MG63 (cell line): ENCODE measurements around the gene ZCCHC18. TPM values are rescaled to one million over a fixed set of nuclear protein-coding genes. Genes with fewer than 3 reads are reported as not detected.
"Not testable (repeated sequence)": the region's sequence is repeated elsewhere in the genome, so short reads cannot be mapped to it uniquely, and the experiment has no call there.

ENCODE experiments used
- DNase-seq: peaks from one replicate; pipeline ENCODE4 v3.0.0-alpha.2; 2020
- H3K27me3 ChIP-seq: fragments of 250-450 bp; sonication (Bioruptor Pico); 2 replicates; pipeline ENCODE4 v1.5.1; 2020; ENCODE audit warnings: mild to moderate bottlenecking, moderate library complexity
- H3K36me3 ChIP-seq: fragments of 250-450 bp; sonication (Bioruptor Pico); 2 replicates; pipeline ENCODE4 v1.5.1; 2020; ENCODE audit warnings: mild to moderate bottlenecking, moderate library complexity
- H3K4me3 ChIP-seq: fragments of 250-450 bp; sonication (Bioruptor Pico); 2 replicates; pipeline ENCODE4 v1.5.1; 2020; ENCODE audit warnings: mild to moderate bottlenecking, moderate library complexity
- H3K9me3 ChIP-seq: fragments of 250-450 bp; sonication (Bioruptor Pico); 2 replicates; pipeline ENCODE4 v1.5.1; 2020; ENCODE audit warnings: mild to moderate bottlenecking, moderate library complexity
- total RNA-seq: library from RNA; depleted of rRNA; stranded (reverse); fragments of >200 nt; shearing (Covaris generic); gene quantifications from 2 replicates; pipeline ENCODE4 v1.2.3, GENCODE V29; 2014; ENCODE audit warnings: low replicate concordance; rRNA removed

ZCCHC18 gene
- total RNA-seq: not detected in 2 replicates

DNA sequence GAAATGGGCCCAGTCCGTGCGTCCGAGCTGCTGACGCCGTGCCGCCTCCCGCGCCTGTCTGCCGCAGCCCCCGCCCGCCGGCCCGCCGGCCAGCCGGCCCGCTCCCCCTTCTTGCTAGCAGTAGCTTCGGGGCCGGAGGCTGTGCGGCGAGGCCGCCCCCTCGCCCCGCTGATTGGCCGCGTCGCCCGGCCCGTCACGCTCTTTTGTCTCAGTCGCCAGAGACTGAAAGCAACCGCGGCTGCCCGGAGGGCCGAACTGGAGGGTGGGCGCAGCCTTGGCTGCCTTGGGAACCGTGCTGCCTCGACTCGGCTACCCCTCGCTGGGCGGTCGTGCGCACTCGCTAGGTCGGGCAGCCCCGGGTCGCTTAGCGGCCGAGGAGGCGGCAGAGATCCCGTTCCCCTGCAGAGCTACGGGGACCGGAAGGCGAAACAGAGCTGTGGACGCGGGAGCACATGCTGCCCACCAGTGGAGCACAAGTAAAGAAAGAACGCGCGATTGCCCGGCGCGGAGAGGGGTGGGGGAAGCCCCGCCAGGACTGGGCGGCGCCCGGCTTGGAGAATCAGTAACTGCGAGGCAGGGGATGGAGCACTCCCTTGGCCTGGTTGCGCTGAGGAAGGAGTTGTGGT, at the start of gene ZCCHC18:
ZCCHC18 (plus strand) TSS at position 198 of the 626 bp plus-strand sequence. CDS start 1,589 bp downstream, outside the sequence.
- peak; percentile 48 for DNase-seq
- Histone ChIP-seq H3K27me3 (no peaks in the 10 kb centered on the region), H3K4me3 (peak within 1 kb of the TSS; percentile 53), H3K9me3 (no peaks in the 10 kb centered on the region), H3K36me3 (no peaks in the 10 kb centered on the region)

DNA sequence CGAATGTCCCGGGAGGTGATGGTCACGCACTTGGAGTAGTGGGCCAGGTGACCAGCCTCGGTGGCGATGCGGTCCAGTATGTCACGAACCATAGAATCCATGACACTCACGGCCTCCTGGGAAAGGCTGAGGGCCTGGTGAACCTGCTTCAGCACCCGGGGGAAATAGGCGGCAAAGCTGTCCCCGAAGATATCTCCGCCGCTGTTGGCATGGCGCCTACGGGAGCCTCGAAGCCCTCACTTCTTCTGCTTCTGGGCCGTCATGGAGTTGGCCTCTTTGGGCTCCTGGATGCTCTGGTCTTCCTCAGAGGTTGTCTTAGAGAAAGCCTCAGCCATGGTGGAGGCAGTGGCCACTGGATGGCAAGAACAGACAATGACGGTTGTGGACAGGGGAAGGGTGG, 49.7 kb upstream of the ZCCHC18 start:
- not testable (repeated sequence) for DNase-seq, H3K27me3 ChIP-seq, H3K4me3 ChIP-seq, H3K36me3 ChIP-seq, H3K9me3 ChIP-seq

DNA sequence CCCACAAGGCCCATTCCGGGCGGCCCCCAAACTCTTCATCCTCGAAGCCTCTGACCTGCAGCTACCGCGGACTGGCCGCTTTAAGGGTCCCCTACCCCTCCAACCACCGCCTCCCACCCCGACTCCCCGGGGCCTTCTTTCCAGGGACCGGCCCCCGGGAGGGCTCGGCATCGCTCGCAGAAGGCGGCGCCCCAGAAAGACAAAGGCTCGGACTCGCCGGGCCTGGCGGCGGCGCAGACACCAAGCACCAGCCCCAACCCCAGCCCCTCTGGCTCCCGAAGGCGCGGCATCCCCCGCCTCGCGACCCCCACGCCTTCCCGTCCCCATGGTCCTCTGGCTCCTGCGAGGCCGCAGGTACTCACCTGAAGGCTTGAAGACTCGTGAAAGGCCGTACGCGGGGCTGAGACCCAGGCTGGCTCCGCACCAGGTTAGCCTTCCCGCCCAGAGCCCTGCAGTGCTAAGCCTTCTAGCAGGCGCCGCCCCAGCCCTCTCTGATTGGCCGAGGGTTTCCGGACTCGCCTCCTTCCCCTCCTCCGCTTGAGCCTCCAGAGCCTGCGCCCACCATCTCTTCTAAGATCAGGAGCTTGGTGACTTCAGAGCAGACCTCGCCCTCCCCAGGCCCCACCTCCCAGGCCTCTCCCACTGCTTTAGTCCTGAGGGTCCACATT, 36.4 kb upstream of the ZCCHC18 start, which contains the start of gene TMSB15C:
TMSB15C (minus strand) TSS at position 459 of the 668 bp plus-strand sequence.
- not testable (repeated sequence) for H3K9me3 ChIP-seq

DNA sequence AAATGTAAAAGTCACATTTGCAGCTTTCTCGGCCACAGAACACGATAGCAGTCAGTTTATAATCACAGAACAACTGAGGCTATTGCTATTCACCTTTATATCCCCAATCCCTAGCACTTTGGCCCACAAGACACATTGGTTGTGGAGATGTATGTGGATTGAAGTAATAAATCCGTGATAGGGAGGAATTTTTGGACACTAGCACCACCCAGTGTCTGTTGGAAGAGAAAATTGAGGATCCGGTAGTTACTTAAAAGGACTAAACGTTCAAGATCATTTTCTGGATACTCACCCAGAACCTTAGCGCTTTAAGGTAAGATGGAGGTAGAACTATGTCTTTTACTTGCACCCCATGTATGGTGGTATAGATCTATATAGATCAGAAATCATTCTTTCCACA, 34.5 kb upstream of the ZCCHC18 start:
- H3K9me3 ChIP-seq, H3K4me3 ChIP-seq, H3K27me3 ChIP-seq, H3K36me3 ChIP-seq, DNase-seq: not testable (repeated sequence)

More for the DNA sequence above, 36.4 kb upstream of the ZCCHC18 start, which contains the start of gene TMSB15C:
- H3K36me3 ChIP-seq, H3K27me3 ChIP-seq, DNase-seq, H3K4me3 ChIP-seq: not testable (repeated sequence)

DNA sequence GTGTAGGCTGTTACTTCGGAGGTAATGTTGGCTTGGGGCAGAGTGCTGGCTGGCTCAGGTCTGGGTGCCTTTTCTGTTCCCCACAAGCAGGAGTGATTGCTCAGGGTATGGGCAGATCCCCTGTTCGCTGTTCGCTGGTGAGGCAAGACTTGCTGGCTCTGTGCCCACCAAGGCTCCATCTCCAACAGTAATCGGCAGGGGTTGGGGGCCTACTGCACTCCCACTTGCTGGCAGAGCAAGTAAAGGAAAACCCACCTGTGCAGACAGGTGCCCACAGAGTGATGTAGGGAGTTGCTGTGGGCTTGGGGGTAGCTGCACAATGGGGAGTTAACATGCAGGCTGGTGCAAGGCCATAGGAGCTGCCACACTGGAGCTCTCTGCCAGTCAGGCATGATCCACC, 28.3 kb upstream of the ZCCHC18 start:
- H3K36me3 ChIP-seq: no peaks in the 10 kb centered on the region
- H3K27me3 ChIP-seq: no peaks in the 10 kb centered on the region
- no peak for DNase-seq
- no peaks in the 10 kb centered on the region for H3K9me3 ChIP-seq
- no peak overlapping the region for H3K4me3 ChIP-seq

DNA sequence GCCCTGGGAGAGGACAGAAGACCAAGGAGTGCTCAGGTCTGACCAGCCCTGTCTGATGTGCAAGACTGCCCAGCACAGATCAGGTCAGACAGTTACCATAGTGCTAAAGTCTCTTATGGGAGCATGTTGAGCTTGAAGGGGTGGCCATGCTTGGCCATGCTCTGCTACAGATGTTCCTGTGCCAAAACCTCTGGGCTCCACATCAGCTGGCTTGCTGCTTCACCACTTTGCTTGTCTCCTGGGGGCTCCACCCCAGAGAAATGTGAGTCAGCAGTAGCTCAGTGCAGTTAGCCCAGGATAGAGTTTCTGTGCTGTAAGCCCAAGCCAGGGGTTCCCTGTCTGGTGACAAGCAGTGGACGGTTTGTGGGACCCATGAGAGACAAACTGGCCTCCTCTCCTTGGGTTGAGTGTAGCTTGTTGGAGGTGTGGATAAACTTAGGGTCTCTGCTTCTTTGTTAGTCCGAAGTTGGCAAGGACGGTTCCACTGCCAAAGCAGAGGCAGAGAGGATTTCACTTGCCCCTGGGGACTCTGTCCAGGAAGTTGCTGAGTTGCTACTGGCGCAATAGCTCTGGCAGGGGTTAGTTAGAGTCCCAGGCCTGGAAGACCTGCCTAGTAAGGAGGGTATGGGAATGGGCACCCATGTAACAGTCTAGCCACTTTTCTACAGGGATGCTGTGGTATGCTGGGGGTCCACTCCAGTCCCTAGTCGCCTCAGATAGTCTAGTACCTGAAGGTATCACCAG, 27.6 kb upstream of the ZCCHC18 start:
- Histone ChIP-seq H3K9me3 (no peaks in the 10 kb centered on the region), H3K27me3 (no peaks in the 10 kb centered on the region), H3K4me3 (no peak overlapping the region), H3K36me3 (no peaks in the 10 kb centered on the region)
- peak; percentile 21 for DNase-seq

DNA sequence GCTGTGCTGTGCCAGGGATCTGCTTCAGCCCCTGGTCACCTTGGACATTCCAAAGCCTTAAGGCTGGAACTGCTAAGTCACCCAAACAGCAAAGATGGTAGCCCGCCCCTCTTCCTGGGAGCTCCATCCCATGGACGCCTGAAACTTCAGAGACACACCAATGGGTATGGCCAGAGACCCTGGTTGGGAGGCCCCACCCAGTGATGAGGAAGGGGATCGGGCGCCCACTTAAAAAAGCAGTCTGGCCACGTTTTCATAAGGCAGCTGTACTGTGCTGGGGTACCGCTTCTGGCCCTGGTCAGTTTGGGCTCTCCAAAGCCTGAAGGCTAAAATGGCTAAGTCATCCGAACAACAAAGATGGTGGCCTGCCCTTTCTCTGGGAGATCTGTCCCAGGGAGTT, 26.8 kb upstream of the ZCCHC18 start:
- DNase-seq: no peak
- H3K9me3 ChIP-seq: no peaks in the 10 kb centered on the region
- no peaks in the 10 kb centered on the region for H3K36me3 ChIP-seq
- H3K4me3 ChIP-seq: no peak overlapping the region
- no peaks in the 10 kb centered on the region for H3K27me3 ChIP-seq

DNA sequence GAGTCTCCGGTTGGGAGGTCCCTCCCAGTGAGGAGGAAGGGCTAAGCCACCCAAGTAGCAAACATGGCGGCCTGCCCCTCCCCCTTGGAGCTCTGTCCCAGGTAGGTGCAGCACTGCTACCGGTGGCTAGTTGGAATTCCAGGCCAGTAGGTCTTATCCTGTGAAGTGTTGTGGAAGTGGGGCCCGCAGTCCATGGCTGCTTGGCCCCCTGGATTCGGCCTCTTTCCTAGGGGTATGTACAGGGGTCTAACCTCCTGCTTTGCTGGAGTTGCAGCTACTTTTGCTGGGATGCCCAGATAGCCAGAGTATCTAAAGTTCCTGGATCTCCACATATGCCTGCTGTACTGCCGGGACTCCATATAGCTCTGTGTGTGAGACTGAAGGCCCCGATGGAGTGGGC, 26.4 kb upstream of the ZCCHC18 start:
- Histone ChIP-seq H3K36me3 (no peaks in the 10 kb centered on the region), H3K4me3 (no peak overlapping the region), H3K27me3 (no peaks in the 10 kb centered on the region), H3K9me3 (no peaks in the 10 kb centered on the region)
- DNase-seq: no peak

DNA sequence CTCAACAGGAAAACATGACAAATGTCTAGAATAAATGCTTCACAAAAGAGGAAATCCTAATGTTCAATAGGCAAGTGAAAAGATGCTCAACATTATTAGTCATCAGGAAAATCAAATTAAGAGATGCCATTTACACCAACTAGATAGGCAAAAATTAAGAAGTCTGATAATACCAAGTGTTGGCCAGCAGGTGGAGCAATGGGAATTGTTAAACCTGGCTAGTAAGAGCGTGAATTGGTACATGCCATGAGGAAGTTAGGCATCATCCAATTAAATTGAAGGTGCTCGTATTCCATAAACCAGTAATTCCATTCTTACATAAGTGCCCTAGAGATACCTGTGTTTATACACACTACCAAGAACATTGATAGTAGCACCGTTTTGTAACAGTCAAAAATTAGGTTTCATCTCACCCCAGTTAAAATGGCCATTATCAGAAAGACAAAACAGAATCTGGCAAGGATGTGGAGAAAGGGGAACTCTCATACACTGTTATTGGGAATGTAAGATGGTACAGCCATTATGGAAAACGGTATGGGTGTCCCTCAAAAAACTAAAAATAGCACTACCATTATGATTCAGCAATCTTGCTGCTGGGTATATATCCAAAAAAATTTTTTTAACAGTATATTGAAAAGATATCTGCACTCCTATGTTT, 14.0 kb upstream of the ZCCHC18 start:
- peak; percentile 10 for DNase-seq
- Histone ChIP-seq H3K4me3 (no peak overlapping the region), H3K9me3 (no peaks in the 10 kb centered on the region), H3K36me3 (no peaks in the 10 kb centered on the region), H3K27me3 (no peaks in the 10 kb centered on the region)

DNA sequence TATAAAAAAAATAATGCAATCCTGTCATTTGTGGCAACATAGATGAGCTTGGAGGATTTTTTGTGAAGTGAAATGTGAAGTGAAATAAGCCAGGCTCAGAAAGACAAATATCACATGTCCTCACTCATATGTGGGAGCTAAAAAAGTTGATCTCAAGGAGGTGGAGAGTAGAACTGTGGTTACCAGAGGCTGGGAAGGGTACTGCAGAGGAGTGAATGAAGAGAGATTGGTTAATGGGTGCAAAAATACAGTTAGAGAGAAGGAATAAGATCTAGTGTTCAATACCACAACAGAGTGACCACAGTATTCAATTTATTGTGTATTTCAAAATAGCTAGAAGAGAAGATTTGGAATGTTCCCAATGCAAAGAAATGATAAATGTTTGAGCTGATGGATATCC, 13.4 kb upstream of the ZCCHC18 start:
- no peaks in the 10 kb centered on the region for H3K36me3 ChIP-seq
- H3K27me3 ChIP-seq: no peaks in the 10 kb centered on the region
- no peak overlapping the region for H3K4me3 ChIP-seq
- DNase-seq: no peak
- no peaks in the 10 kb centered on the region for H3K9me3 ChIP-seq

DNA sequence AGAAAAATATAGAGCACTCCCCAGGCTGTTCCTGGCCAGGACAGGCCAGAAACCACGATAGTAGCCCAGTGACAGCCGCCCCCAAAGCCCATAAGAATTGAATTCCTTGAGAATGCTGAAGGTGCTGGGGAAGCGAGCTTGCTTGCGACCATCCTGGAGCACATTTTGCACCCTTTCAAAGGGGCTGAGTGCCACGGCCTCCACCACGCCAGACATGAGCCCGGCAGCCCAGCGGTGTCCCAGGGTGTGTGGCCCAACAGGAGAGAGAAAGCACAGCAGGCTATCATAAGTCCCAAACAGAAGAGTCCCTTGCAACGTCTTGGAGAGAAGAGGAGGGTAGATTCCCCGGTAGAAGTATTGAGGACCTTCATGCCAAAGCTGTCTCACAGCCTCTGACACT, 7.6 kb upstream of the ZCCHC18 start:
- no peaks in the 10 kb centered on the region for H3K36me3 ChIP-seq
- H3K4me3 ChIP-seq: no peak overlapping the region
- no peaks in the 10 kb centered on the region for H3K9me3 ChIP-seq
- no peak for DNase-seq
- no peaks in the 10 kb centered on the region for H3K27me3 ChIP-seq

DNA sequence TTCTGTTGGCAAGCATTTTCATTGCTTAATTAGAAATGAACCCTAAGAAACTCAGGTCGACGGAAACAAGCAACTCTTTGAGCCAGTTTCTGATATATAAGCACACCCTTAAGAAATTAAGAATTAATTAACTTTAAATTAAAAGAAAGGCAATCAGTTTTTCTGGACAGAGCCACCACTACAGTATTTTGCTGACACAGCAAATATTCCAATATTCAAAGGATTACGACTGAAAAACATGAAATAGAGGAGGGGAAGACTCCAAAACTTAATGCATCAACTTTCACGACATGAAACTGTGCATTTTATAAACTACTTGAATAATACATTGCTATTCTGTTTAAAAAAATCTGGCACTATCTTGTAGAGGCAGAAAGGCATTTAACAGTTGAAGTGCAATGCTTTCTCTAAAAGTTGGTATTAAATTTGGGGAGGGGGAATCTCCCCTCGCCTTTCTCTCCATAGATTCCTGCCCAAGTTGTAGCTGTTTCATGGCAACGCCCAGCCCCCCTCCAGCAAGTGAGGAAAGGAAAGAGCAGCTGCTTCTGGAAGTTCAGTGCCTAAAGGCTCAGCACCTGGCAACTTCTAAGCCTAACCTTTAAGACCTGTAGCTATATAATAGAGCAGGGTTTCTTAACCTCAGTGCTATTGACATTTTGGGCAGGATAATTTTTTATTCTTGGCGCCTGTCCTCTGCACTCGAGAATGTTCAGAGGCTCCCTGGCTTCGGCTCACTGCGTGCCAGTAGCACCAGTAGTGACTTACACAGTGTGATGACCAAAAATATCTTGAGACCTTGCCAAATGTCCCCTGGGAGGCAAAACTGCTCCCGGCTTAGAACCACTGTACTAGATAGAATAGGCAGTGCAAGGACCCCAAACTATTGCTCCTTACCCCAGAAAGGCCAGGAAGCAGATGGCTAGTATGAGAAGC, 6.7 kb upstream of the ZCCHC18 start:
- no peaks in the 10 kb centered on the region for H3K36me3 ChIP-seq
- no peak overlapping the region for H3K4me3 ChIP-seq
- H3K9me3 ChIP-seq: no peaks in the 10 kb centered on the region
- no peaks in the 10 kb centered on the region for H3K27me3 ChIP-seq
- DNase-seq: no peak

DNA sequence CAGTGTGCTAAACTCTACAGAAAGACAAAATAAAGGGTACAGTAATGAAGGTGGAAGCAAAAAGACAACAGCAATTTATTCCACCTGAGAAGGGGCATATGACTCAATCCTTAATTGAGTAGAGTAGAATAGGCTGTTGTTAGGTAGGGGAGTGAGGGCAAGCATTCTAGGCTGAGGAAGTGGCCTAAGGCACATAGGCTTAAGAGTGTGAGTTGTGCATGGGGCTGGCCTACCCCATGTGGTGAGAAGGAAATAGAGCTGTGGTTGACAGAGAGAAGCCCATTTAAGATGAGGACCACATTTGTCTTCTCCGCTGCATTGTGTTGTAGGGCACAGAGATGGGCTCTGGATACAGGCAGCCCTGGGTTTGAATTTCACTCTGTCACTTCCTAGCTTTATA, 3.4 kb upstream of the ZCCHC18 start:
- Histone ChIP-seq H3K4me3 (no peak overlapping the region), H3K36me3 (no peaks in the 10 kb centered on the region), H3K27me3 (no peaks in the 10 kb centered on the region), H3K9me3 (no peaks in the 10 kb centered on the region)
- DNase-seq: no peak

DNA sequence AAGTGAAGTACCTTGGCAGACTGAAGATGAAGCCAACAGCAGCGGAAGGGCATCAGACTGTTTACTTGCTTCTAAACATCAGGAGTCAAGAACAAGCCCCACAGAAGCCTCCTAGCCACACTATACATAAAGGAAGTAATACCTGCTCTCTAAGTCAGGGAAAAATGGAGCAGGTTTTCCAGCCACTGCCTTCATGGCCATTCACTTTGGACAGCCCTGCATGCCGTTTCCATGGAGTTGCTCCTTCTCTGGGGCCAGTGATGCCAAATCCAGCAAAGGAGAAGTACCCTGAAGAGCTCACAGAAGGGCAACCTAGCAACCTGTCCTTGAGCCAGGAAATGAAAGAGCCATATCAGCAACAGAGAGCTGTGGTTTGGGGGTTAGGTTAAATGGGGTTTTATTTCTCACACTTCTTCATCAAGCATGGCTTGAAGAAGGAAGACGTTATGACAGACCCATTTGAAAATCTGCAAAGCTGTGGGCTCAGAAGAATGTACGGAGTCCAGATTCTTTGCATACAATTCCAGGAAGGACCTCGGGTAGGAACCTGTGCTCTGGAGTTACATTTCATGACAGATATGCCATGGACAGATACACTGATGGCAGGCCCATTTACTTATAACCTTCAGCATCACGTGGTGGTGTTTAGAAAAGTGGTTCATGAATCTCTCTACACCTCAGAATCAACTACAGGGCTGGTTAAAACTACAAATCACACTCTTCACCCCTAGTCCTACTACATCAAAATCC, 1.7 kb upstream of the ZCCHC18 start:
- not testable (repeated sequence) for H3K9me3 ChIP-seq, DNase-seq, H3K27me3 ChIP-seq, H3K4me3 ChIP-seq, H3K36me3 ChIP-seq

DNA sequence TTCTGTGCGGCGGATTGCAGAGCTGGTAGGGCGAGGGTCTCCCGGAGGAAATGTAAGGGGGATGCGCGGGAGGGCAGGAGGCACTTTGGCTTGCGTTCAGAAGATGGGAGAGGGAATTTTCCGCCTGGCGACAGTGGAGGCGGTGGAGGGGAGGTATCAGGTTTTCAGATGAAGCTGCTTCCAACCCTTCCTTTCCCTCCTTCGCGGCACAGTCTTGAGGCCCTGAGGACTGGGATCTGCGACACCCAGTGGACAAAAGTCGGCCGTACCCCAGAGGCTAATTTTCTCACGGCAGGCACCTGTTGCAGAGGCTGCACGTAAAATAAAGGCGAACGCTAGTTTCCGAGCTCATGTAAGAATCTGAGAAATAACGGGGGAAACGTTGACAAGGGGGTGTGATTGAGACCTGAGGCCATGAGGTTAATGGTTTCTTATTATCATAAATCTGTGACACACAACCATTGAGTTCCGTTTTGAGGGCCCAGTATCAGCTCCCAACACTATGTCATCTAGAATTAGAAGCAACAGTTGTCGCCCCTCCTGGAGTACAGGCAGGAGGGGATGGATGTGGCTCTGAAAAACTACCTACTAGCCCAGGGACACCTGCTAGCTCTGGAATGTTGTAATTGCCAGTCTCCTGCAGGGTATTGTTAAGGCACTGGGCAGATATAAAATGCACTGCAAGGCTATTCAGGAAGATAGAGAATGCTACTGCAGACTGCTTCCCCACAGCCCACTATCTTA, 1.1 kb downstream of the ZCCHC18 start:
- peak; percentile 14 for DNase-seq
- Histone ChIP-seq H3K4me3 (no peak overlapping the region), H3K36me3 (no peaks in the 10 kb centered on the region), H3K27me3 (no peaks in the 10 kb centered on the region), H3K9me3 (no peaks in the 10 kb centered on the region)
